Left ventricle myocardium inferior (tissue), 1 donor: Measurements from ENCODE around the gene SYT17. TPM values are rescaled to one million over a fixed set of nuclear protein-coding genes. Genes with fewer than 3 reads are reported as not detected.

ENCODE experiments used
- DNase-seq: peaks from one replicate; pipeline ENCODE4 v3.0.0-alpha.2; 2020
- H3K27ac ChIP-seq: fragments of 200-600 bp; replicated peaks from 2 replicates; pipeline ENCODE4 v1.8.0; 2021
- H3K27me3 ChIP-seq: fragments of 200-600 bp; 2 replicates; pipeline ENCODE4 v1.8.0; 2021; ENCODE audit warnings: low read depth
- H3K36me3 ChIP-seq: fragments of 200-600 bp; 2 replicates; pipeline ENCODE4 v1.8.0; 2021
- H3K4me1 ChIP-seq: fragments of 200-600 bp; 2 replicates; pipeline ENCODE4 v1.8.0; 2021
- H3K4me3 ChIP-seq: fragments of 200-600 bp; 2 replicates; pipeline ENCODE4 v1.8.0; 2021; ENCODE audit warnings: mild to moderate bottlenecking, moderate library complexity
- H3K9me3 ChIP-seq: fragments of 200-600 bp; replicated peaks from 2 replicates; pipeline ENCODE4 v1.8.0; 2021
- CTCF ChIP-seq: fragments of 200-600 bp; IDR thresholded peaks from 2 replicates; pipeline ENCODE4 v1.8.0; 2021; ENCODE audit warnings: antibody characterized with exemption, mild to moderate bottlenecking, borderline replicate concordance
- intact Hi-C: fragments of 100-400 bp; cut with micrococcal nuclease; formaldehyde crosslinking; loops from one replicate; pipeline ENCODE4 v1.11.0; 2022
- total RNA-seq: library from RNA; stranded (reverse); fragmentation: NEBNext Ultra II Directional; extraction: Animal tissue kit (Norgen Biotek cat#: 25700); gene quantifications from one replicate; pipeline ENCODE4 v1.2.1, GENCODE V29; 2021
- donor health status: DM: no; HTN: yes; CAD: no; lungs with severe emphysema.

SYT17 gene
- total RNA-seq, 1 donor from 2014 or later, result 0.49 TPM

- intact Hi-C loops, result no loop called here
- H3K36me3 ChIP-seq, result no peaks in the 10 kb centered on the region
- no peak overlapping the region for H3K27ac ChIP-seq
- no peak for TF ChIP-seq CTCF
- peaks cover 5% of the 10 kb centered on the region for H3K4me1 ChIP-seq
- no peak overlapping the region for H3K4me3 ChIP-seq
- peaks cover 3% of the 10 kb centered on the region for H3K9me3 ChIP-seq
- no peaks in the 10 kb centered on the region for H3K27me3 ChIP-seq
- DNase-seq, result no peak
These were observed 20.4 kb downstream of the SYT17 start for GRCh38 chr16:19188406-19188805.

- Histone ChIP-seq H3K4me1 (peaks cover 5% of the 10 kb centered on the region), H3K4me3 (no peak overlapping the region), H3K27me3 (no peaks in the 10 kb centered on the region), H3K27ac (no peak overlapping the region), H3K36me3 (peaks cover 3% of the 10 kb centered on the region), H3K9me3 (peaks cover 3% of the 10 kb centered on the region)
- no peak for TF ChIP-seq CTCF
- DNase-seq, result no peak
- intact Hi-C loops, result no loop called here
These were observed 24.8 kb downstream of the SYT17 start for GRCh38 chr16:19192865-19193264.

- intact Hi-C loops, result no loop called here
- Histone ChIP-seq H3K36me3 (peaks cover 5% of the 10 kb centered on the region), H3K27ac (no peak overlapping the region), H3K27me3 (no peaks in the 10 kb centered on the region), H3K4me3 (no peak overlapping the region), H3K9me3 (peaks cover 26% of the 10 kb centered on the region), H3K4me1 (no peaks in the 10 kb centered on the region)
- no peak for DNase-seq
- no peak for TF ChIP-seq CTCF
These were observed 28.8 kb downstream of the SYT17 start for GRCh38 chr16:19196871-19197270.

- no peak overlapping the region for H3K27ac ChIP-seq
- peaks cover 26% of the 10 kb centered on the region for H3K9me3 ChIP-seq
- H3K4me1 ChIP-seq, result no peaks in the 10 kb centered on the region
- no peak overlapping the region for H3K4me3 ChIP-seq
- no peaks in the 10 kb centered on the region for H3K36me3 ChIP-seq
- no peaks in the 10 kb centered on the region for H3K27me3 ChIP-seq
- no peak for TF ChIP-seq CTCF
- no peak for DNase-seq
- intact Hi-C loops, result no loop called here
These were observed 35.4 kb downstream of the SYT17 start for GRCh38 chr16:19203374-19203966.

- Histone ChIP-seq H3K27me3 (no peaks in the 10 kb centered on the region), H3K4me3 (no peak overlapping the region), H3K27ac (no peak overlapping the region), H3K36me3 (peaks cover 3% of the 10 kb centered on the region), H3K9me3 (peaks cover 10% of the 10 kb centered on the region), H3K4me1 (no peaks in the 10 kb centered on the region)
- no peak for TF ChIP-seq CTCF
- intact Hi-C loops, result no loop called here
- DNase-seq, result no peak
These were observed 42.4 kb downstream of the SYT17 start for GRCh38 chr16:19210280-19210924.
